NCI-H1694 (cell line): ENCODE measurements around the gene GIT1.
"Not testable (repeated sequence)": the region's sequence is repeated elsewhere in the genome, so short reads cannot be mapped to it uniquely, and the experiment has no call there.

Experiments
- DNase-seq: peaks from one replicate; lab custom pipeline; 2025; lab: John Stamatoyannopoulos, UW

Gene GIT1

DNA sequence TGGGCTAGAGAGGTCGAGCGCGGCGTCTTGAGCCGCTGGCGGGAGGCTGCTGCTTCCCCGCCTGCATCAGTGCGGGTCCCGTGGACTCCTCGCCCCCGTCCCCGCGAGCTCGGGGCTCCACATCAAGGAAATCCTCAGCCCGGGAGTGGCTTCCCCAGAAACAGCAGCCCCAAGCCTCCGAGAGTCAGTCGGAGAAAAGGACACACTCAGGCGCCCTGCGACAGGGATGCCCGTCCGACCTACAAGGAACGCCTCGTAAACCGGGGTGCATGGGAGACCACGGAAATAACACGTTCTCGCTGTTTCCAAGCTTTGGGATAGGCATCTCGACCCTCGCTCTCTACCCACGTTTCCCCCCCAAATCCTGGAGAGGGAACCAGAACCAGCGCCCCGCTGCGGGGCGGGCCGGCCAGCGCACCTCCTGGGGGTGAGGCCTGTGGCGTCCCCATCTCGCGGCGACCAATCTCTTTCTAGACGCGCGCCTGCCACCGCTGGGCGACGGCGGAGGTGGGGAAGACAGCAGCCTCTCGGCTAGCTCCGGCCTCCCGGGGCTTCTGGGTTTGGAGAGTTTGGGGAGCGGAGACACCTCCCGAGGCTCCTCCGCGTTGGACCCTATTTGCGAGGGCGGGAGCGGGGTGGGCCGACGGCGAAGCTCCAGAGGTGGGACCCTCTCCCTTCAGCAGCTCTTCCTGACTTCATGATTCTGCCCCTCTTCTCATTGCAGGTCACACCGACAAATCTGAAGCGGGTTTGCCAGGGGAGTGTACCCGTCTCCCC, 21.7 kb downstream of the GIT1 start:
- DNase-seq, result no peak

DNA sequence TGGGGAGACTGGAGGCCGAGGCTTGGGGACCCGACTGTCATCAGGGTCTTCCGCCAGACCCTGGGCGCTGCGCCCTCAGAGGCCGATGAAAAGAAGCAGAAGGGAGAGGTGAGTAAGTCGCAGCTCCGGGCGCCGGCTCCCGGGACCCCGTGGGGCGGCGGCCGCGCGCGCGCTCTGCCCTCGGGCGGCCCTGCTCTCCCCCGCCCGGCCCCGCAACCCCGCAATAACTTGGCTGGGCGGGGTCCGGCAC, 22.2 kb downstream of the GIT1 start:
- no peak for DNase-seq

DNA sequence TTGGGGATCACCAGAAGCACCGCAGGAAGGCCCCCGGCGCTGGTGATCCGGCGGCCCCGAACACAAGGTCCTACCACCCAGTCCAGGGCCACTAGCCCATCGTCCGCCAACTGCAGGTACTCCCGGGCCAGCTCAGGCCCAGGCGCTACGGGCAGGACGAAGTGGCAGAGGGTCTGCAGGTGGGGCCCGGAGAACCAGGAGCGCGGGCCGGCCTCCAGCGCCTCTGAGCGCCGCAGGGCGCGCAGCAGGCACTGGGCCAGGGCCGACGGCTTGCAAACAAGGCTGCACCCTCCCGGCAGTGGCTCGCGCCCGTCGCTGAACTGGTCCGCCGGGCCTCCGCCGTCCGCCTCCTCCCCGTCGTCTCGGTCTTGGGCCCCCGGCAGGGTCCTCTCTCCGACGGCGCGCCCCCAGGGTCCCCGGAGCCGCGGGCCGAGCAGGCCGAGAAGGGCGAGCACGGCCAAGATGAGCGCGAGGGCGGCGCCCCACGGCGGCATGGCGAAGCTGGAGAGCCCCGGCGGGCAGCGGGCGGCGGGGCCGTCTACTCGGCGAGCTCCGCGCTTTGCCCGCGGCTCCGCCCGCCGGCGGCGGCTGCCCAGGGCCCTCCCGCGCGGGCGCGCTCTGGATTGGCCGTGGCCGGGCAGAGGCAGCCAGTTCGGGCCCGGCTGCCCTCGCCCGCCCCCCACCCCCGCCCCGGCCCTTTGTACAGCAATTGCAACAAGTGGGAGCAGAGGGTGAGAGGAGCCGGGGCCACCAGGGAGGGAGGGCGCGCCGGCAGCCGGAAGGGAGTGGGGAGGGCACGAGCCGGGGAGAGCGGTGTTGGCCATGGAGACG, 22.8 kb downstream of the GIT1 start, which contains the start of gene ABHD15:
Gene ABHD15 (minus strand): TSS at position 565 of the 831 bp plus-strand sequence. CDS start 71 bp downstream, at position 494.
- no peak for DNase-seq

DNA sequence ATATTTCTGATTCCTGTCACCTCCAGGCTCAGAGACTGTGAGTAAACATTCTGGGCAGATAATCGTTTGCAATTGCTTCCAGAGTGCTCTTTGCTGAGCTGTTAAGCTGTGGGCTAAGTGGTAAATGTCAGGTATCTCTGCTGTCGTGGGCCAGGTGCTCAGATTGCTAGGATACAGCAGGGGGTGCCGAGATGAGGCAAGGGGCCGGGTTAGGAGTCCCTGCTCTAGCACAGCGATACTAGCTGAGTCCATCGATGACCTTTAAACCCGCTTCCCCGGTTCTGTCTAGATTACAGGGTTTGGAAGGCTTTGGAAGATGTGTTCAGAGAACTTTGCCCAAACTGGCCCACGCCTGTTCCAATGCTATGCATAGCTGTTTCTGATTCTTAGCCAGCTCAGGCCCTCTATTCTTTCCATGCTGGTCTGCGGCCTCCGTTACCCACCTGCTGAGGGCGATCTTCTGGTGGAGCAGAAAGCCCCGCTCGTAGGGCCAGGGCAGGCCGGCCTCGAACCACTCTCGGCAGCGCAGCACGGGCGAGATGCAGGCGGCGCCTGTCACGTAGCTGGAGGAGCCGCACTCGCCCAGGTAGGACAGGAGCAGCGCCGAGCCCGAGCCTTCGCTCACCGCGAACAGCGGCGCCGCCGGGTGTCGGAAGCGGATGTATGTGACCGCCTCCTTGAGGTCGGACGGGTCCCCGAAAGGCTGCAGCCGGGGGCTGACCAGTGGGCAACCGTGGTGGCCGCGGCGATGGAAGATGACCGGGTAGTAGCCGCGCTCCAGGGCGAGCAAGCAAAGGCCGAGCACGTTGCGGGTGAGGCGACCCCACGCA, 23.6 kb downstream of the GIT1 start:
- DNase-seq, result no peak

DNA sequence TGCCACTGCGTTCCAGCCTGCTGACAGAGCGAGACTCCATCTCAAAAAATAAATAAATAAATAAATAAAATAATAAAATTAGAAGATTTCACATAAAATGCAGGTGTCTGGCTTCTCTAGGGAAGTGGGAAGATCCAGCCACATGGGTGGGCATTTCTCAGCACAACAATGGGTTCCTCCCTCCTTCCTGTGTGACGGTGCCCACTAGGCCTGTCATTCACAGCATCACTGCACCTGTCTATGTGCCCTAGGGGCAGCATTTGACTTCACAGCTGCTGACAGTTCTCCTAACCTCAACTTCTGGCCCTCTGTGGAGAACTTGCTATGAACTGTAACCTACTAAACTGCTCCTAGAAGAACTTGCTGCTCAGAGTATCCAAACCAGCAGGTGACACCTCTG, 25.6 kb downstream of the GIT1 start:
- DNase-seq, result no peak

DNA sequence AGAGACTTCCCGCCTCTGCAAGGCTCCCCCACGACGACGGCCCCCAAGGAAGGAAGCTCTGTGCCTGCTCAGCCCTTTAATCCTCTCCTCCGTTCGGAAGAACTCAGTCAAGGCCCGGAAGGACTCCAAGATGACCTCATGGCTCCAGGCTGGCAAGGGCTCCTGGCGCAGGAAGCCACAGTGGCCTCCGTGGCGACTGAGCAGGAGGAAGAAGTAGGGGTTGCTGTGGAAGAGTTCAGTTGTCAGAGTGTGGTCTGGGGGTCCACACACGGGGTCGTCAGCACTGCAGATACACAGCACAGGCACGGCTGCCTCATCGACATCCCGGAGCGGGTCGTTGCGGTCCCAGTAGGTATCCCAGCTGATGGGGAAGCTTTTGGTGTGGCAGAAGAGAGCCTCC, 26.8 kb downstream of the GIT1 start:
- no peak for DNase-seq

DNA sequence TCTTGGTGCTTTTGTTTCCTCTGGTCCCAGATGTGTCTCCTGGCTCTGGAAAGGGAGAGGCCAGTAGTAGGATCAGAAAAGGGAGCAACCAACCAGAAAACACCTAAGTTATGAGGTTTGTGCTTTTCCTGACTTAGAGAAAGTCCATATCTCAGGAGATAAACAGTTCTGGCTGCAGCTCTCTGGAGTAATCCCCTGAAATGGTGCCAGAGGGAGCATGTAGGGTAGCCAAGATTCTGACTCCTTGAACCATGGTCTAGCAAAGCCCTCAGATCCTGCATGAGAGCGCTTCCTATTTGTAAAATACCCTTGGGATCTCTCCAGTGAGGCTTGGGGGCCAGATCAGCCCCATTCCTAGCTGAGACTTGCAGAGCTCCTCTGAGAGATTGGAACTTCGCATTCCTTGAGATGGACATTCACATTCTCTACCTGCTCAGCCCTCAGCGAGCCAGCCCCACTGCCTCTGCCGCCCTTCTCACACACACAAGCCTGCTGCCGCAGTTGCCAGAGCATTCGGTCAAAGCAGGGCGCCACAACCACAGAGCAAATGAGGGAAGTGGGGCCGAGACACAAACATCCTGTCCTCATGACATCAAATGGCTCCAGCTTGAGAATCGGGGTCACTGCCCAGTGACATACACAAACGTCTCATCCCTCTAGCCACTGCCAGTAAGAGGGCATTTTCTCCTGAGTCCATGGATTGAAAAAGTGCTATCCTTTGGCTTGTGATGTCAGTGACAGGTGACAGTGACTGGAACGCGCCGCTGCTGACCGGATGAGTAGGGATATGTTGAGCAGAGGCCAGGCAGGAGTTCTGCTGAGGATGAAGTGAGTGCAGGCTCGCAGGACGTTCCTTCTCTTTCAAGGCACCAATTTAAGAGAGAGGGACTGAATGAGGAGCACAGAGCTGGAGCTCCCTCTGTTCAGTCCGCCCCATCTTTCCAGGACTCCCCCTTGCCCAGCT, 27.6 kb downstream of the GIT1 start:
- DNase-seq, result no peak

DNA sequence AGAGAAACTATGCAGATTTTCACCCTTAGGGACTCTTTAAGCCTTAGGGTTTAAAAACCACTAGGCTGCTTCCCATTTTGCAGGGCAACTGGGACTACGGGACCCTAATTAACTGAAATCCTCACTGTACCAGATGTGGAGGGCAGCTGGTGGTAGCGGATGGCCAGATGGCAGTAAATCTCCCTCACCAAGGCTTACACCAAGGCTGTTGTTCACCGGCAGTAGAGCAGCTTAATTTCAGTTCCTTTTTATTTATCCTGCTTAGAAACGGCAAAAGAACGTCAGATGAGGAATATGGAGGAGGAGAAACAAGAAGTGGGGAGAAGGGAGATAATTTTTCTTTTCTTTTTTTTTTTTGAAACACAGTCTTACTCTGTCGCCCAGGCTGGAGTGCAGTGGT, 29.1 kb downstream of the GIT1 start:
- peak; percentile 88 for DNase-seq

DNA sequence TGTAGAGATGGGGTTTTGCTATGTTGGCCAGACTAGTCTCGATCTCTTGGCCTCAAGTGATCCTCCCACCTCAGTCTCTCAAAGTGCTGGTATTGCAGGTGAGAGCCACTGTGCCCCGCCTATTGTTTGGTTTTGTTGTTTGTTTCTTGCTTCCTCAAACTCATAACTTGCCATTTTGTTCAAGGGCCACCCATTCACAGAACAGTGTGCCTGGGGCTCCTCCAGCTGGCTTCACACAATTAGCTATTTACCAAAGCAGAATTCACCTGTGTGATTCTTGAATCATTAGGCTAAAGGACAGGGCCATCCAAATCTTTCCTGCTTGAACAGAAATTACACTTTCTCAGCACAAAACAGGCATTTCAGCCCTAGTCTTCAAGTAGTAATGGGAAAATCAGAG, 29.8 kb downstream of the GIT1 start:
- DNase-seq, result no peak

DNA sequence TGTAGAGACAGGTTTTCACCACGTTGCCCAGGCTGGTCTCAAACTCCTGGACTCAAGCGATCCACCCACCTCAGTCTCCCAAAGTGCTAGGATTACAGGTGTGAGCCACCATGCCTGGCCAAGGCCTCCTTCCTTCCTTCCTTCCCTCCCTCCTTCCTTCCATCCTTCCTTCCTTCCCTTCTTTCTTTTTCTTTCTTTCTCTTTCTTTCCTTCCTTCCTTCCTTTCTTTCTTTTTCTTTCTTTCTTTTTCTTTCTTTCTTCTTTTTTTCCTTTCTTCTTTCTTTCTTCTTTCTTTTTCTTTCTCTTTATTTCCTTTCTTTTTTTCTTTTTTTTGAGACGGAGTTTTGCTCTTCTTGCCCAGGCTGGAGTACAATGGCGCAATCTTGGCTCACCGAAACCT, 31.3 kb downstream of the GIT1 start:
- DNase-seq, result not testable (repeated sequence)

DNA sequence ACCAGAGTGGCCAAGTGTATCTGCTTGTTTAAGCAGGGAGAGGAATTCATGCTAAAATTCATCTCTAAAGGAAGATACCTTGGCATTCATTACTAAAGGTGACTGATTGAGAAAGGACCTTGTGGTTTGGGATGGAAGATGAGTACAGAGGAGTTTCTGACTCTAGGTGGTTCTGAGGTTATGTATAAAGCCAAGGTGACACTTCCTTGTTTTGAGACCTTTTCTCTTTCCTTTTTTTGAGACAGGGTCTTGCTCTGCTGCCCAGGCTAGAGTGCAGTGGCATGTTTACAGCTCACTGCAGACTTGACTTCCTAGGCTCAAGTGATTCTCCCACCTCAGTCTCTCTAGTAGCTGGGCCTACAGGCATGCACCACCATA, 31.7 kb downstream of the GIT1 start:
- no peak for DNase-seq

DNA sequence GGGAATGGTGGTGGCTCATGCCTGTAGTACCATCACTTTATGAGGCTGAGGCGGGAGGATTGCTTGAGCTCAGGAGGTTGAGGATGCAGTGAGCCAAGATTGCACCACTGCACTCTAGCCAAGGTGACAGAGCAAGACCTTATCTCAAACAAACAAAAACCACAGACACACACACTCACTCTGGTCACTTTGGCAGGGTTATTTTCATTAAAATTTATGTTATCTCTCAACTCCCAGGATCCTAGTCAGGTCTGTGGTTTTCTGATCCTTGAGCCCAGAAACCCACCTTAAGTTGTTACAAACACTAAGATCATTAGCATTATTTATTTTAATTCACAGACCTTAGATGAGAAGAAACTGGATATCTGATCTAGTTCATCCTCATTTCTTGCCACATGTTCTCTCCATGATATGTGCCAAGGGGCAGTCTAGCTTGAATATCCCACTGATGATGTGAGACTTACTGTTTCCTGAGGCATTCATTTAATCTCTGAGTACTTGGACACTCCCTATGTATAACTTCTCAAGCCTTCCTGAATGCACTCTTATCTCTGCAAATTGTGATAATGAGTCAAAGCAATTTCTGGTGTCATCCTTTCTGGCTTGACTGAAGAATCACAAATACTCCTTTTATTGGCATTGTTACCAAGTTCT, 32.2 kb downstream of the GIT1 start:
- no peak for DNase-seq

DNA sequence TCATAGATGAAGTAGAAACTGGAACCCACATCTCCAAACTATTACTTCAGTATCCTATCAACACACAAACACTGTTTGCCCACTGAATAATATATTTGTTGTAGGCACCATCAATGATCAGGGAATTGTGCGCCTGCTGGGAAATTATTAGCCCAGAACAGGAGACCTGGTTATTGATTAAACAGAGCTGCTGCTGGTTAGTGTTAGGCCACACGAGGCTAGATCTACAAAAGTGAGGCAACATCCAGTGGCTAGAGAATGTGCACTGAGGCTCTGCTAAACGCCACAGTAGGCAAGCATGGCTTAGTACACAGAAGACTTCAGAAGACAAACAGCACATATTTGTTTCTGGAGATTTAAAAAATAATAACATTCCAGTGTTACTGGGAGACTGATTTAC, 33.6 kb downstream of the GIT1 start:
- no peak for DNase-seq

DNA sequence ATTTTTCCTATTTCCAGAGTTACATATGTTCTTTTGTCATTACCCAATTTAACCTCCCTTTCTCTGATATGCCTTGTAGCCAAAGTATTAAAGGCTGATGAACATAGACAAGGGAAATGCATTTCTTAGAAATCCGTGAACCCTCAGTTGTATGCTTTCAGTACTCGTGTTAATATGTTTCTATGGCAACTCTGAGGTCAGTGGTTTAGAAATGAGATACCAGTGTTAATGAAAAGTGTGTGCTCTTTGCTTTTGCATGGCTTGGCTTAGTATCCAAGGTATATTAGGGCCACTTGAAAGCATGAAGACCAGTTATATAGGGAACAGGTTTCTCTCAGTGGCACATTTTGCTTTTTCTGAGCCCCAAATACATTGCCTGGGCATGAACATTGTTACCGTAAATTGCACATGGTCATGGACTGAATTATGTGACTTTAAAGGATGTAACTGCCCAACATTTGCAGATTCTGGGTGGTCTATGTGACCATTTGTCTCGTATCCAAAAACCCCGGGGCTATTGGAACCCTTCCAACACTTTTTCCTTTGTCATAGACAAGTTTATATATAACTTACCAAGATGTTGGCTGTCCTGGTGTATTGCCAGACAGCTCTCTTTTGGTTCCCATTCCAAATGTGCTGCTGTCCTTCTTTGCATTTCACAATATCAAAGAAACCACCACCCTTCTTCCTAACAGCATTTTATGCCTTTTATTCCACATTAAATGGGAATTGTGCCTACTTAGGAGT, 40.1 kb downstream of the GIT1 start:
- DNase-seq, result no peak

DNA sequence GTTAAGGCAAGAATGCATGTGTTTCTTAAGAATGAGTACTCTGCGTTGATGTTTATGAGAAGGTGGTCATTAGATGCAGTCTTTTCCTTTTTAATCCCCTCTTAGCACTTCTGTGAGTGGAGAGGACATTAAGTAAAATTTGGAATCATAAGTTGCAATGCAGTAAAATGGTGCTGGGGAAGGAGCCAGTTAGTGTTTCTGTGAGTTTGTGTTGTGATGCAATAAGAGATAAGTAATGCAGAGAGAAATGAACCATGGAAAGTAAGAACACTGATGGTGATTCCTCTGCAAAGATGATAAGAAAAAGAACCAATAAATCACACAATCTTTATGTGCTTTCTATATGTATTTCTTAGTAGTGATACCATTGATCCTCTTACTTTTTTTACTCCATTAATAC, 42.6 kb downstream of the GIT1 start:
- DNase-seq, result no peak

DNA sequence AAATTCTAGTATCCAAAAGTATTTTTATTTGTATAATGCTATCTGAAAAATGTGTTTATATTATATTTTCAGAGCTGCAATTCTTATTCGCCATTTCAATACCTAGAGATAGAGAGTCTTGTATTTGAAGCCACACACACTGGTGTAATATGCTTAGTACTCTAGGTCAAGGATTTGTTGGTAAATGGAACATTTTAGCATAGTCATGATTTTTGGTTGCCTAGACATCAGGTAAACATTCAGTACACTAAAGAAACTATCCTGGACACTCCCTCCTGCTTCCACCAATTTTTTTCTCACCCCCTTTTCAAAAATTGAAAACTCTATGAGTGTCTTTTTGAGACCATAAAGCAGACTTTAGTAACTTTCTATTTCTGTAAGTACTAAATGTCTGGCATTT, 43.4 kb downstream of the GIT1 start:
- DNase-seq, result no peak

DNA sequence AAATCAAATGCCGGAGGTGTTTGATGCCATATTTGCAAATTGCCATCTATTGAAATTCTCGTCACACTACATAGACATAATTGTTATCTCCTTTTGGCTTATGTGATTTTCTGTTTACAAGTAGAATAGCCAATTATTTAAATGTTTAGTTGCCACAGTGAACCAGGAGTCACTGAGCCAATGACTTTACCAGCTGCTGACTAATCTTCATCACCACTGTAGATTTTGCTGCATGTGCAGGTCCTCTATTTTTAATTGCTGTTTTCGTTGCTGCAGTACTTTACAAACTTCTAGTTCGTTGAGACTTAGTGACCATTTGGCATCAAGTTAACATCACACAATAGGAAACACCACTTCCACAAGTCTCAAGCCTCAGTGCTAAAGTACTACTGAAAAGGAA, 45.4 kb downstream of the GIT1 start:
- no peak for DNase-seq

DNA sequence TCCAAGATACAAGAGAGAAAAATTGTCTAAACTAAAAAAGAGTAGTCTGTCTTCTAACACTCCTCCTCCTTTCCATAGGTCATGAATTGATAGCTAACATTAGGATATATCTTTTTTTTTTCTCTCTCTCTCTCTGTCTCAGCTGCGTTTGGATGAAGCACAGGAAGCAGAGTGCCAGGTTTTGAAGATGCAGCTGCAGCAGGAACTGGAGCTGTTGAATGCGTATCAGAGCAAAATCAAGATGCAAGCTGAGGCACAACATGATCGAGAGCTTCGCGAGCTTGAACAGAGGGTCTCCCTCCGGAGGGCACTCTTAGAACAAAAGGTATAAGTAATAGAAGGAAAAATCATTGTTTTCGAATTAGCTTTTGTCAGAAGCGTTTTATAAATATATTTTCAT, 55.5 kb downstream of the GIT1 start:
- DNase-seq, result no peak

DNA sequence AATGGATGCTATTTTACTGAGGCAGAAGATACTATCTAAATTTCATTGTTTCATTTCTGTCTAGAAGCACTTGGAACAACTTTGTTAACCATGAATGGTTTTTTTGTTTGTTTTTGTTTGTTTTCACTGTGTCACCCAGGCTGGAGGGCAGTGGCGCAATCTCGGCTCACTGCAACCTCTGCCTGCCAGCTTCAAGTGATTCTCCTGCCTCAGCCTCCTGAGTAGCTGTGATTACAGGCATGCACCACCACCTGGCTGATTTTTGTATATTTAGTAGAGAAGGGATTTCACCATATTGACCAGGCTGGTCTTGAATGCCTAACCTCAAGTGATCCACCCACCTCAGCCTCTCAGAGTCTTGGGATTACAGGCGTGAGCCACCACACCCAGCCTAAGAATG, 63.1 kb downstream of the GIT1 start:
- no peak for DNase-seq

DNA sequence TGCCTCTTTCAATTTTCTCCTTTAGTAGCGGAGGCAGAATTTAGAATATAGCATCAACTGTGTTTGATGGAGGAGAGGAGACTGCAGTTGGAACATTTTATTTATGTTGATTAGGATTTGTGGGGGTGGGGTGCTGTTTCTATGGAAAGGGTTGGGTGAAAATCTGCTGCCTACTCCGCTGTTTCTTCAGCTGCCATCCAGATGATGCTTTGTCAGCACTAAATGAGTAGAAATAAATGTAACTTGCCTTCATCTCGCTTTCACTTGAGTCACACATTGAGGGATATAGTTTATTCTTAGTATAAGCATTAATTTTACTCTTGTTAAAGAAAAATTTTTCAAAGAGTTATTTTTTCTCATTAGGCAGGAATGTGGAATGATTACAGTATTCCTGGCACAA, 64.8 kb downstream of the GIT1 start:
- no peak for DNase-seq
